Measurements from ENCODE around the gene TRMT5. TPM values are rescaled to one million over a fixed set of nuclear protein-coding genes. Genes with fewer than 3 reads are reported as not detected.

TRMT5 gene
- total RNA-seq, 2 experiments from 2014 or later = 16.0 to 16.4 TPM

DNA sequence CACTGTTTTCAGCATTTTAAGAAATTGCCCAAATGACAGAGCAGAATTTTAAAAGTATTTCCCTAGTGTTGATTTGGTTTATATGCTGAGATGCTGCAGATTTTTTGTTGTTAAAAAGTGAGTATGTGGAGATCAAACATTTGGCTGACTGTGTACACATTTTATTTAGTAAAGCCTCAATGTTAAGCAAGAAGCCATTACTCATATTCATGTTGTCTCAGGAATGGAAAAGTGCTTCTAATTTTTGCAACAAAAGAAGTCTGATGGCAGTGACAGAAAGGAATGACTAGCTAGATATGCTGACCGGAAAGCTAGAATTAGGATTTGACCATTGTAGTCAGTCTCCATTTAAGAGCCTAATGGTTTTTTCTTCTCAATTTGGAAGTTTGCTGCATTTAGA is 22.7 kb upstream of the TRMT5 start:
- no peaks in the 10 kb centered on the region for H3K4me1 Mint-ChIP-seq (ENCODE audit: low read depth)
- ATAC-seq = no peak
- H3K4me3 Mint-ChIP-seq = no peak overlapping the region
- H3K27me3 Mint-ChIP-seq = no peaks in the 10 kb centered on the region
- ChIA-PET CTCF (no interaction called here), POLR2A (no interaction called here)
- peaks cover 4% of the 10 kb centered on the region for H3K36me3 Mint-ChIP-seq (ENCODE audit: low read depth)
- no peak overlapping the region for H3K27ac Mint-ChIP-seq
- TF ChIP-seq, protein P1, sequence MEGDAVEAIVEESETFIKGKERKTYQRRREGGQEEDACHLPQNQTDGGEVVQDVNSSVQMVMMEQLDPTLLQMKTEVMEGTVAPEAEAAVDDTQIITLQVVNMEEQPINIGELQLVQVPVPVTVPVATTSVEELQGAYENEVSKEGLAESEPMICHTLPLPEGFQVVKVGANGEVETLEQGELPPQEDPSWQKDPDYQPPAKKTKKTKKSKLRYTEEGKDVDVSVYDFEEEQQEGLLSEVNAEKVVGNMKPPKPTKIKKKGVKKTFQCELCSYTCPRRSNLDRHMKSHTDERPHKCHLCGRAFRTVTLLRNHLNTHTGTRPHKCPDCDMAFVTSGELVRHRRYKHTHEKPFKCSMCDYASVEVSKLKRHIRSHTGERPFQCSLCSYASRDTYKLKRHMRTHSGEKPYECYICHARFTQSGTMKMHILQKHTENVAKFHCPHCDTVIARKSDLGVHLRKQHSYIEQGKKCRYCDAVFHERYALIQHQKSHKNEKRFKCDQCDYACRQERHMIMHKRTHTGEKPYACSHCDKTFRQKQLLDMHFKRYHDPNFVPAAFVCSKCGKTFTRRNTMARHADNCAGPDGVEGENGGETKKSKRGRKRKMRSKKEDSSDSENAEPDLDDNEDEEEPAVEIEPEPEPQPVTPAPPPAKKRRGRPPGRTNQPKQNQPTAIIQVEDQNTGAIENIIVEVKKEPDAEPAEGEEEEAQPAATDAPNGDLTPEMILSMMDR (IDR thresholded peaks at IDR 0.05) = no peak
- intact Hi-C loops (cut with micrococcal nuclease) = no loop called here
- no peak for DNase-seq
- H3K9me3 Mint-ChIP-seq = peaks cover 2% of the 10 kb centered on the region

DNA sequence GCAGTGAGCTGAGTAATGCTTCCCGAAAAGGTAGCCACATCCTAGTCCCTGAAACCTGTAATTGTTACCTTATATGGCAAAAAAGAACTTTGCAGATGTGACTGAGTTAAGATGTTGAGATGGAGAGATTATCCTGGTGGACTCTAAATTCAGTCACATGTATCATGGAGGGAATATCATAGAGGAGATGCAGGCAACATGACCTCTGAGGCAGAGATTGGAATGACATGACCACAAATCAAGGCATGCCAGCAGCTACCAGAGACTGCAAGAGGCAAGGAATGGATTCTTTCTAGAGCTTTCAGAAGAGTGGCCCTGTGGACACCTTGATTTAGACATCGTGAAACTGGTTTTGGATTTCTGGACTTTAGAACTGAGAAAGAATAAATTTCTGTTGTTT is 18.7 kb upstream of the TRMT5 start:
- ChIA-PET CTCF (no interaction called here), POLR2A (no interaction called here)
- Mint-ChIP-seq H3K4me1 (ENCODE audit: low read depth) (no peaks in the 10 kb centered on the region), H3K9me3 (peaks cover 2% of the 10 kb centered on the region), H3K4me3 (no peak overlapping the region), H3K36me3 (ENCODE audit: low read depth) (peaks cover 10% of the 10 kb centered on the region), H3K27ac (no peak overlapping the region), H3K27me3 (no peaks in the 10 kb centered on the region)
- intact Hi-C loops (cut with micrococcal nuclease) = no loop called here
- DNase-seq = no peak
- TF ChIP-seq, protein P1 (IDR thresholded peaks at IDR 0.05) = no peak
- ATAC-seq = no peak

DNA sequence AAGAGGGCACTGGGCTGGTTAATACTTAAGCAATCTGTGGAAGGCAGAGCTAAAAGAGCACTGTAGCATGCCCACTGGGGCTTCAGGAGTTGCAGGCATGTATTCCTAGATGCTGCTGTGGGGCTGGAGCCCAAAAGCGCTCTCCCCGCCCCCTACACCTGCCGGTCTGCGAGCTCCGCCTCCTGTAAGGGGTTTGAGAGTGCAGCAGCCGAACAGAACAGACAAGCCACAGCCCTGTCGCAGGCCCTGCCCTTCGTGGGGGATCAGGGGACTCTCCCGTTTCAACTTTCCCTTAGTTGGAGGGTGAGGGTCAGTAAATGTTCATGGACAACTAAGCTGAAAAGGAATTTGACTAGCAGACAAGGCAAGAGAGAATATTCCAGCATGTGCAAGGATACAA is 17.7 kb upstream of the TRMT5 start:
- ATAC-seq = no peak
- Mint-ChIP-seq H3K9me3 (no peaks in the 10 kb centered on the region), H3K27me3 (no peaks in the 10 kb centered on the region), H3K4me3 (no peak overlapping the region), H3K27ac (no peak overlapping the region), H3K36me3 (ENCODE audit: low read depth) (peaks cover 9% of the 10 kb centered on the region), H3K4me1 (ENCODE audit: low read depth) (no peaks in the 10 kb centered on the region)
- TF ChIP-seq, protein P1 (IDR thresholded peaks at IDR 0.05) = no peak
- intact Hi-C loops (cut with micrococcal nuclease) = no loop called here
- no peak for DNase-seq
- ChIA-PET CTCF (no interaction called here), POLR2A (no interaction called here)

DNA sequence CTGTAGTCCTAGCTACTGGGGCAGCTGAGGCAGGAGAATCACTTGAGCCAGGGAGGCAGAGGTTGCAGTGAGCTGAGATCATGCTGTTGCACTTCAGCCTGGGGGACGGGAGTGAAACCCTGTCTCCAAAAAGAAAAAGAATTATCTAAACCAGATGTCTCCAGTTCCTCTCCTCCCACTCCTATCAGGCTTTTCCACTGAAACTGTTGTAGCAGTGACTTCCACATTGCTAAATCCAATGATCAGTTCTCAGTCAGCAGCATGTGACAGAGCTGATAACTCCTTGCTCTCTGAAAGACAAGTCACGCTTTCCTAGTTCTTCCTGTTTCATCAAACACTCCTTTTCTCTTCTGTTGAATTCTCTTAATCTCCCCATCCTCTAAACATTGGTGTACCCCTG is 8.7 kb upstream of the TRMT5 start:
- Mint-ChIP-seq H3K4me3 (no peak overlapping the region), H3K27ac (no peak overlapping the region), H3K9me3 (no peaks in the 10 kb centered on the region), H3K36me3 (ENCODE audit: low read depth) (peaks cover 11% of the 10 kb centered on the region), H3K27me3 (no peaks in the 10 kb centered on the region), H3K4me1 (ENCODE audit: low read depth) (no peaks in the 10 kb centered on the region)
- intact Hi-C loops (cut with micrococcal nuclease) = no loop called here
- DNase-seq (no peak), ATAC-seq (no peak)
- ChIA-PET CTCF (no interaction called here), POLR2A (no interaction called here)
- TF ChIP-seq, protein P1 (IDR thresholded peaks at IDR 0.05) = no peak

DNA sequence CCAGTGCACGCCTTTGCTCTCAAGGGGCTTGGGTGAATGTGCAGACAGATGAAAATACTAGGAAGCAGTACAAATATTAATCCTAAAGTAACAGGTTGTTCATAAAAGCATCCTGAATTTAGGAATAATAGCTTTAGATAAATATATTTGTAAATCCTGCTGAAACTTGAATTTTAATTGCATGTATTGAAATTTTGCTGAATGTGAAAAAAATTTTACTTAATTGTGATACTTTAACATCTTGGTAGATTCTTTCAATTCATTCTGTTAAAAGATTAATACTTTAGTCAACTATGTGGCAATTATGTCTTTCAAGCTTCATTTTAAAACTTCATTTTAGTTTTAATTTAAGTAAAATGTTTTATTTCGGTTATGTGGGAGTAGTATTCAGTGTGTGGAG is 5.6 kb upstream of the TRMT5 start:
- H3K27ac Mint-ChIP-seq = no peak overlapping the region
- DNase-seq (no peak), ATAC-seq (no peak)
- no peaks in the 10 kb centered on the region for H3K27me3 Mint-ChIP-seq
- no peaks in the 10 kb centered on the region for H3K4me1 Mint-ChIP-seq (ENCODE audit: low read depth)
- ChIA-PET POLR2A (no interaction called here), CTCF (interaction anchor here (1.4 kb wide), 1 partner anchor 41 kb away, joined by 3 read pairs; no protein-coding TSS in a partner anchor)
- H3K36me3 Mint-ChIP-seq (ENCODE audit: low read depth) = peaks cover 3% of the 10 kb centered on the region
- H3K4me3 Mint-ChIP-seq = no peak overlapping the region
- H3K9me3 Mint-ChIP-seq = no peaks in the 10 kb centered on the region
- intact Hi-C loops (cut with micrococcal nuclease) = no loop called here
- TF ChIP-seq, protein P1 (IDR thresholded peaks at IDR 0.05) = no peak
